ENCODE measurements around the gene AQP3. TPM values are rescaled to one million over a fixed set of nuclear protein-coding genes. Genes with fewer than 3 reads are reported as not detected.

The AQP3 gene
- total and polyA plus RNA-seq, 7 donors = 1.6 to 13.6 (median 4.4) TPM

GRCh38 chr9:33443464-33444154 is 3.8 kb downstream of the AQP3 start:
- DNase-seq = no peak
- WGBS, 2 donors = 84 to 89% methylated on average over 10 of the region's 10 CpGs
- TF ChIP-seq POLR2AphosphoS5 (IDR thresholded peaks at IDR 0.05) (no peak), EP300 (IDR thresholded peaks at IDR 0.05) (no peak)
- Histone ChIP-seq H3K4me3 (no peak overlapping the region), H3K27me3 (no peaks in the 10 kb centered on the region), H3K27ac (no peak overlapping the region), H3K9me3 (no peaks in the 10 kb centered on the region), H3K4me1 (peaks cover 0 to 15% (median 14%) of the 10 kb centered on the region in 4 donors), H3K36me3 (no peaks in the 10 kb centered on the region)
- intact Hi-C loops (cut with DNase I) = no loop called here

DNA sequence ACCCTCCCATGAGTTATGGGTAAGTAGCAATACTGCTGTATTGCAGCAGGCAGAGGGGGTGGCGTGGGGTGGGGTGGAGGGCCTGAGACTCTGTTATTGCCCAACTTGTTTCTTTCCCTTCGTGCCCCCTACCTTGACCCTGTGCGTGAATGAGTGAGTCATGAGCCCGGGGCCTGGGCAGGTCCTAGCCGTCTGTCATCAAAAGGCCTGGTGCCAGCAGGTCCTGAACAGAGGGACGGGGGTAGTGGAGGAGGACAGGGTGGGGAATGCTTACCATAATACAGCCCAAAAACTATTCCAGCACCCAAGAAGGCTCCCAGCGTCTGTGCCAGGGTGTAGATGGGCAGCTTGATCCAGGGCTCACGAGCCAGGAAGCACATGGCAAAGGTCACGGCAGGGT is 4.3 kb downstream of the AQP3 start:
- 89 to 91% methylated on average over 9 of the region's 9 CpGs for WGBS, 2 donors
- intact Hi-C loops (cut with DNase I) = no loop called here
- no peak overlapping the region for H3K4me3 ChIP-seq
- TF ChIP-seq EP300 (IDR thresholded peaks at IDR 0.05) (no peak), POLR2AphosphoS5 (IDR thresholded peaks at IDR 0.05) (no peak), POLR2A (IDR thresholded peaks at IDR 0.05) (no peak)
- TF ChIP-seq, protein P1, sequence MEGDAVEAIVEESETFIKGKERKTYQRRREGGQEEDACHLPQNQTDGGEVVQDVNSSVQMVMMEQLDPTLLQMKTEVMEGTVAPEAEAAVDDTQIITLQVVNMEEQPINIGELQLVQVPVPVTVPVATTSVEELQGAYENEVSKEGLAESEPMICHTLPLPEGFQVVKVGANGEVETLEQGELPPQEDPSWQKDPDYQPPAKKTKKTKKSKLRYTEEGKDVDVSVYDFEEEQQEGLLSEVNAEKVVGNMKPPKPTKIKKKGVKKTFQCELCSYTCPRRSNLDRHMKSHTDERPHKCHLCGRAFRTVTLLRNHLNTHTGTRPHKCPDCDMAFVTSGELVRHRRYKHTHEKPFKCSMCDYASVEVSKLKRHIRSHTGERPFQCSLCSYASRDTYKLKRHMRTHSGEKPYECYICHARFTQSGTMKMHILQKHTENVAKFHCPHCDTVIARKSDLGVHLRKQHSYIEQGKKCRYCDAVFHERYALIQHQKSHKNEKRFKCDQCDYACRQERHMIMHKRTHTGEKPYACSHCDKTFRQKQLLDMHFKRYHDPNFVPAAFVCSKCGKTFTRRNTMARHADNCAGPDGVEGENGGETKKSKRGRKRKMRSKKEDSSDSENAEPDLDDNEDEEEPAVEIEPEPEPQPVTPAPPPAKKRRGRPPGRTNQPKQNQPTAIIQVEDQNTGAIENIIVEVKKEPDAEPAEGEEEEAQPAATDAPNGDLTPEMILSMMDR (IDR thresholded peaks at IDR 0.05) = no peak
- H3K27me3 ChIP-seq = no peaks in the 10 kb centered on the region
- peaks cover 0 to 15% (median 14%) of the 10 kb centered on the region in 4 donors for H3K4me1 ChIP-seq
- no peaks in the 10 kb centered on the region for H3K36me3 ChIP-seq
- H3K9me3 ChIP-seq = no peaks in the 10 kb centered on the region
- H3K27ac ChIP-seq = no peak overlapping the region
- DNase-seq = no peak

GRCh38 chr9:33442125-33442524 is 5.3 kb downstream of the AQP3 start:
- H3K4me3 ChIP-seq = no peak overlapping the region
- no peak for DNase-seq
- H3K27ac ChIP-seq = no peak overlapping the region
- TF ChIP-seq, protein P1 (IDR thresholded peaks at IDR 0.05) = no peak
- TF ChIP-seq POLR2AphosphoS5 (IDR thresholded peaks at IDR 0.05) = no peak
- no peak for TF ChIP-seq POLR2A (IDR thresholded peaks at IDR 0.05)
- no peak for TF ChIP-seq EP300 (IDR thresholded peaks at IDR 0.05)
- WGBS, 2 donors = 89 to 93% methylated on average over 15 of the region's 15 CpGs
- no peaks in the 10 kb centered on the region for H3K9me3 ChIP-seq
- intact Hi-C loops (cut with DNase I) = no loop called here
- H3K36me3 ChIP-seq = no peaks in the 10 kb centered on the region
- no peaks in the 10 kb centered on the region for H3K27me3 ChIP-seq
- peaks cover 0 to 7% (median 6%) of the 10 kb centered on the region in 4 donors for H3K4me1 ChIP-seq

DNA sequence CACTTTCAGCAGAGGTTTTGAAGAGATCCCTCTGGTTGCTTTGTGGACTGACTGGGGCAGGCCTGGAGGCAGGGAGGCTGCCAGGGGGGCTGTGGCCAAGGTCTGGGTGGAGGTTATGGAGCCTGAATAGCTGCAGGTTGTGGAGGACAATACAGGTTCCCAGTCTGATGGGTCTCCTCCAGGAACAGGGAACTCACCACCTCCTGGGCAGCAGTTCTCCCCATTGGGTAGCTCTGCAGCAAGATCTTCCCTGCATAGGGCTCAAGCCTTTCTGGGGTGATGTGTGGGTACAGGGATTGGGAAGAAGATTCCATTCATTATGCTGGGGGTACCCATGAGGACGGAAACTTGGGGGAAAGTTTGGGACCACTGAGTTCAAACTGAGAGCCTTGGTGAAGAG is 6.8 kb downstream of the AQP3 start:
- intact Hi-C loops (cut with DNase I) = no loop called here
- no peaks in the 10 kb centered on the region for H3K9me3 ChIP-seq
- no peak overlapping the region for H3K4me3 ChIP-seq
- WGBS, 2 donors = 94 to 98% methylated on average over 1 of the region's 1 CpG
- peaks cover 0 to 5% (median 0%) of the 10 kb centered on the region in 3 donors for H3K27me3 ChIP-seq
- H3K36me3 ChIP-seq = no peaks in the 10 kb centered on the region
- TF ChIP-seq POLR2A (IDR thresholded peaks at IDR 0.05) = no peak
- TF ChIP-seq EP300 (IDR thresholded peaks at IDR 0.05) = no peak
- TF ChIP-seq, protein P1 (IDR thresholded peaks at IDR 0.05) = no peak
- TF ChIP-seq POLR2AphosphoS5 (IDR thresholded peaks at IDR 0.05) = no peak
- no peak for DNase-seq
- H3K27ac ChIP-seq = no peak overlapping the region
- no peaks in the 10 kb centered on the region for H3K4me1 ChIP-seq

GRCh38 chr9:33440204-33440603 is 7.2 kb downstream of the AQP3 start:
- 93 to 94% methylated on average over 7 of the region's 7 CpGs for WGBS, 2 donors
- Histone ChIP-seq H3K27ac (no peak overlapping the region), H3K4me3 (no peak overlapping the region), H3K9me3 (no peaks in the 10 kb centered on the region), H3K36me3 (no peaks in the 10 kb centered on the region), H3K4me1 (no peaks in the 10 kb centered on the region), H3K27me3 (peaks cover 0 to 5% (median 0%) of the 10 kb centered on the region in 3 donors)
- TF ChIP-seq, protein P1 (IDR thresholded peaks at IDR 0.05) = no peak
- no peak for TF ChIP-seq POLR2A (IDR thresholded peaks at IDR 0.05)
- no peak for TF ChIP-seq POLR2AphosphoS5 (IDR thresholded peaks at IDR 0.05)
- TF ChIP-seq EP300 (IDR thresholded peaks at IDR 0.05) = no peak
- DNase-seq = no peak
- intact Hi-C loops (cut with DNase I) = no loop called here
